Mesodermal cell (in vitro differentiated cells): ENCODE data around the gene GRK4.
A peak's percentile ranks its signal among the peaks of the same experiment; 100 is the strongest.

ENCODE experiments used
- H3K27ac ChIP-seq: 2 replicates; pipeline ENCODE4 v1.7.0; 2013; ENCODE audit warnings: mild to moderate bottlenecking, low read depth, low read length, moderate library complexity; ENCODE audit not compliant: severe bottlenecking
- H3K36me3 ChIP-seq: 2 replicates; pipeline ENCODE4 v1.7.1; 2013; ENCODE audit warnings: mild to moderate bottlenecking, low read length, moderate library complexity; ENCODE audit not compliant: control insufficient read depth, insufficient read depth
- H3K4me1 ChIP-seq: one replicate; pipeline ENCODE4 v1.7.1; 2013; ENCODE audit warnings: mild to moderate bottlenecking, low read length; ENCODE audit not compliant: insufficient read depth, control insufficient read depth, poor library complexity, severe bottlenecking
- H3K4me3 ChIP-seq: 2 replicates; pipeline ENCODE4 v1.7.0; 2013; ENCODE audit warnings: low read length, control low read depth, mild to moderate bottlenecking; ENCODE audit not compliant: insufficient read depth, poor library complexity, severe bottlenecking; ENCODE audit errors: extremely low read depth
- H3K9me3 ChIP-seq: 2 replicates; pipeline ENCODE4 v1.7.1; 2013; ENCODE audit warnings: mild to moderate bottlenecking, low read length, moderate library complexity; ENCODE audit not compliant: control insufficient read depth
- WGBS, 2 experiments: methylation state at CpG; one replicate each; pipeline ENCODE4 v1.1.5; 2013; ENCODE audit warnings: missing lambda C conversion rate in 2 of 2; ENCODE audit not compliant: insufficient coverage in 2 of 2; 5-methylcytosine and 5-hydroxymethylcytosine counted together

GRK4 gene

DNA sequence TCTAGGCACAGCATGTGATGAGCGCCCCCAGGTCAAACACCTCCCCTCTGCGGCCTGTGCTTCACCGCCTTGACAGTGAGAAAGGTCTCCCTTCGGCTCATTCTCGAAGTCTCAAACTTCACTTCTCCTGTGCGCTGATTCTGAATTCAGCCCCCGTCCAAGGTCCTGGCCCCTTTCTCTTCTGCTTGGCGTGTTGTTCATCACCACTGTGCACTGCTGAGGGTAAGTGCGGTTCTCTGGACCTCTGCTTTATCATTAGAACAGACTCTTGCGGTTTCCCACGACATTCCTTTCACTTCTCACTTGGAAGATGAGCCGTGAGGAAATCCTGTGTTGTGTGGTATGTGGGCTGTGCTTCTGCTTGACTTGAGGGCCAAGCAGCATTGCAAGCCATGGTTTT, 99.1 kb downstream of the GRK4 start:
- Histone ChIP-seq H3K4me3 (no peak overlapping the region), H3K36me3 (no peaks in the 10 kb centered on the region), H3K9me3 (no peaks in the 10 kb centered on the region), H3K27ac (no peak overlapping the region), H3K4me1 (peaks cover 4% of the 10 kb centered on the region)
- 91 to 95% methylated on average over 7 to 11 of the region's 12 CpGs for WGBS, 2 experiments

DNA sequence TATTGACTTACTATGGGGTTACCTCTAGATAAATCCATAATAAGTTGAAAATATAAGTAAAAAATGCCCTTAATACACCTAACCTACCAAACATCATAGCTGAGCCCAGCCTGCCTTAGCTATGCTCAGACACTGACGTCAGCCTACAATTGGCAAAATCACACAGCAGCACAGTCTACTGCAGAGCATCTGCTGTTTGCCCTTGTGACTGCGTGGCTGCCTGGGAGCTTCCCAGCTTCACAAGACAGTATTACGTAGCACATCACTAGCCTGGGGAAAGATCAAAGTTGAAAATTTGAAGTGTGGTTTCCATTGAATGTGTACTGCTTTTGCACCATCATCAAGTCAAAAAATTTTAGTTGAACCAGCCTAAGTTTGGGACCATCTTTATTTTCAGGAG, 102.2 kb downstream of the GRK4 start:
- H3K4me1 ChIP-seq, result peaks cover 4% of the 10 kb centered on the region
- H3K36me3 ChIP-seq, result no peaks in the 10 kb centered on the region
- no peak overlapping the region for H3K4me3 ChIP-seq
- H3K9me3 ChIP-seq, result no peaks in the 10 kb centered on the region
- WGBS, 2 experiments, result 85% methylated on average over 3 of the region's 3 CpGs; no CpG with 5 or more reads in 1 of the 2 experiments
- H3K27ac ChIP-seq, result no peak overlapping the region

DNA sequence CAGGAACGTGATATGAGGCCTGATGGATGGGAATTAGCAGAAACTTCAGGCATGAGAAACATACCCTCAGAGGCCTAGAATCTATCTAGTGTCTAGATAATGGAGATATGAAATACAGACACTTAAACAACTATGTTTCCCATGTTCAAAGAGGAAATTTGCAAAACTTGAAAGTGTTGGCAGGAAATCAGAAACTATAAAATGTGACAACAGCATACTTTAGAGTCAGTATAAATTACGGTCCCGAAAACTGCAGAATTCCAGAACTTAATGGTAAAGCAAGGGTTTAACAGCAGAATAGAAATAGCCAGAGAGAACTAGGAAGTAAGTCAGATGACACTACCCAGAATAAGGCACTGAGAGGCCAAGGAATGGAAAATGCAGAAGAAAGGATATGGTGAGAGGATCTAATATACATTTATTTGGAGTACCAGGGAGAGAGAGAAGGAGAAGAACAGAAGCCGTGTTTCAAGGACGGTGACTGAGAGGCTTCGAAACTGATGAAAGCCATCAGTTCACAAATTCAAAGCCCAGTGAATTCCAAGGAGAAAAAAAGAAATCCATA, 103.5 kb downstream of the GRK4 start:
- 96 to 97% methylated on average over 4 to 5 of the region's 6 CpGs for WGBS, 2 experiments
- no peak overlapping the region for H3K27ac ChIP-seq
- no peaks in the 10 kb centered on the region for H3K36me3 ChIP-seq
- H3K9me3 ChIP-seq, result no peaks in the 10 kb centered on the region
- peaks cover 4% of the 10 kb centered on the region for H3K4me1 ChIP-seq
- no peak overlapping the region for H3K4me3 ChIP-seq

DNA sequence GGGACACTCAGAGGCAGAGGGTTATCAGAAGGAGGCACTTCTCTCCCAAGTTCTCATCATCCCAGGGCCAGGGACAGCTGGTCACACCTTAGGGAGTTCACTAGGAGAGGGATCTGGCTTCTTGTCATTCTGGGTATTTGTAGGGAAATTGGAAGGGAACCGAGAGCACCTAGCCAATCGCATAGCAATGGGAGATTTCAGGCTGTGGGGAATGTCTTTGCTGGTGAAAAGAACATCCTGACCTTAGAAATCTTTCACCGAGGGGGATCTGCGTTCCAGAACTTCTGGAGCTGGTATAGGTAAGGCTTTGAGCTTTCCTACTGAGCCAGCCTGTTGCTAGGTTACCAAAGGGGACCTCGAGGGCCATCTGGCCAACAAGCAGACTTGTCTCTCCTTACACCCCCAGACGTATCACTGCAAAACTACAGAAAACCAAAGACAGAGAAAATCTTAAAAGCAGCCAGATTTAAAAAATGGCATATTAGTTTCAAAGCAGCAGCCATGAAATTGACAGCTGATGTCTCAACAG, 104.2 kb downstream of the GRK4 start:
- WGBS, 2 experiments, result 65 to 74% methylated on average over 4 to 5 of the region's 6 CpGs
- H3K4me3 ChIP-seq, result no peak overlapping the region
- no peaks in the 10 kb centered on the region for H3K9me3 ChIP-seq
- H3K4me1 ChIP-seq, result peaks cover 4% of the 10 kb centered on the region
- H3K36me3 ChIP-seq, result no peaks in the 10 kb centered on the region
- H3K27ac ChIP-seq, result no peak overlapping the region

DNA sequence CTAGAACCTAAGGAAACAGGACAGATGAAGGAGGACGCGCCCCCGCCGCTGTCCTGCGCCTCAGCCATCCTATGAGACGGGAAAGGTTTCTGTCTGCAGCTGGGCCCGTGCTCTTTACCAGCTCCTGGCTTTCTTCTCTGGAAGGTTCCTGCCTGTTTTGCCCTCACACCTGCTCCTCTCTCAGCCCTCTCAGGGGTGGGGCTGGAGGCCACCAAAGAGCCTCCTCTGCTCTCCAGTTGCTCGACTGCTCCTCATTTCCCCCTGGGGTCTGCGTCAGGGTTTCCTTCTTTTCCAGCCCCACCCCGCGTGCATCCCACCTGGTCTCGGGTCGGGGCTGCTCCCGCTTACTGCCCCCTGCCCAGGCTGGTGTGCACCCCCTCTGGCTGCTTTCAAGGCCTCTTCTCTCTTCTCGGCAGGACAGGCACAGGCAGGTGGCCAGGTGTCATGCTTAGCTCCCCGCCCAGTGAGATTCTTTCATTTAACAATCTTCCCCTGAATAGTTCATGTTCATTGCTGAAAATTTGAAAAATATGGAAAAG, 106.4 kb downstream of the GRK4 start:
- 86 to 91% methylated on average over 13 to 14 of the region's 16 CpGs for WGBS, 2 experiments

DNA sequence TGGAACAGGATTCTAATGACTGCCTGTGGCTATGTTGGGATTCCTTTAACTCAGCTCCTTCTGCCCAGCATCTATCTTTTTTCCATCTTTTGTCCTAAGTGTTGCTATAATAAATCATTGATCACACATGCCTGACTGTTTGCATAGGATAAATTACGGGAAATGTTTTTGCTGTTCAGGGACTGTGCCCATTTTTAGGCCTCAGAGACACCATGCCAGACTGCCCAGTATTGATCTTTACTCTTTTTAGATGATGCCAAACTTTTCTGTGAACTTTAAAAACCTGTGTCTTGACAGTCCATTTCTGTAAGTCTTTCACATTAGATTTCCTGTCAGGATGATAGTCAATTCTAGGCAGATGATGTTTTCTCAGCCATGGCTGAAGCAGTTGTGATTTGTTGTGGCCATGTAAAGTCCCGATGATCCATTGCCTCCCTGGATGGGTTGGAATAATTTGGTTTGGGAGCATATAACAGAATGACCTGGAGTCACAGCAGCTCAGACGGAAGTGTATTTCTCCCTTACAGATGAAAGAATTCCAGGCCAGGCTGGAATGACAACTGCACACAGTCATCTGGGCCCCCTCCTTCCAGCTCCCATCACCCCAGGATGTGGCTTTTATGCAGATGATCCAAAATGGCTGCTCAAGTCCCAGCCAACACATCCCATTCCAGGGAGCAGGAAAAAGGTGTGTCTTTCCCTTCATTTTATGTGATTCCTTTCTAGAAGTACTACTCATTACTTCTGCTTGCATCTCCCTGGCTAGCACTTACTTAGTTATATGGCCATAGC, 107.5 kb downstream of the GRK4 start:
- Histone ChIP-seq H3K4me1 (no peaks in the 10 kb centered on the region), H3K9me3 (no peaks in the 10 kb centered on the region), H3K36me3 (no peaks in the 10 kb centered on the region), H3K27ac (no peak overlapping the region), H3K4me3 (no peak overlapping the region)
- 93 to 94% methylated on average over 2 of the region's 3 CpGs for WGBS, 2 experiments

More for the DNA sequence above, 106.4 kb downstream of the GRK4 start:
- no peak overlapping the region for H3K27ac ChIP-seq
- H3K36me3 ChIP-seq, result no peaks in the 10 kb centered on the region
- no peaks in the 10 kb centered on the region for H3K4me1 ChIP-seq
- H3K4me3 ChIP-seq, result no peak overlapping the region
- no peaks in the 10 kb centered on the region for H3K9me3 ChIP-seq

DNA sequence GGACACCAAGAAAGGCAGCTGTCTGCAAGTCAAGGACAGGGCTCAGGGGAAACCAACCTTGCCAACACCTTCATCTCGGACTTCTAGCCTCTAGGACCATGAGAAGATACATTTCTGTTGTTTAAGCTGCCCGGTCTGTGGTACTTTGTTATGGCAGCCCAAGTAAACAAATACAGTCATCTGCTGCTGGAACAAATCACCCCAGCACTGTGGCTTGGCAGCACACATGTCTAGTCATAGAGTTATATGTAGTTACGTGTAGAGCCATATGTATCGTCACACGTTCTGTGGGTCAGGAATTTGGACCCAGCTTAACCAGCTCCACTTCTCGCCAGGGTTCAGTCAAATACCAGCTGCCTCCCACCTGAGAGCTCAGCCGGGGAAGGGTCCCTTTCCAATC, 108.4 kb downstream of the GRK4 start:
- 90 to 94% methylated on average over 6 to 7 of the region's 7 CpGs for WGBS, 2 experiments
- H3K27ac ChIP-seq, result no peak overlapping the region
- H3K9me3 ChIP-seq, result no peaks in the 10 kb centered on the region
- no peak overlapping the region for H3K4me3 ChIP-seq
- no peaks in the 10 kb centered on the region for H3K4me1 ChIP-seq
- H3K36me3 ChIP-seq, result no peaks in the 10 kb centered on the region

DNA sequence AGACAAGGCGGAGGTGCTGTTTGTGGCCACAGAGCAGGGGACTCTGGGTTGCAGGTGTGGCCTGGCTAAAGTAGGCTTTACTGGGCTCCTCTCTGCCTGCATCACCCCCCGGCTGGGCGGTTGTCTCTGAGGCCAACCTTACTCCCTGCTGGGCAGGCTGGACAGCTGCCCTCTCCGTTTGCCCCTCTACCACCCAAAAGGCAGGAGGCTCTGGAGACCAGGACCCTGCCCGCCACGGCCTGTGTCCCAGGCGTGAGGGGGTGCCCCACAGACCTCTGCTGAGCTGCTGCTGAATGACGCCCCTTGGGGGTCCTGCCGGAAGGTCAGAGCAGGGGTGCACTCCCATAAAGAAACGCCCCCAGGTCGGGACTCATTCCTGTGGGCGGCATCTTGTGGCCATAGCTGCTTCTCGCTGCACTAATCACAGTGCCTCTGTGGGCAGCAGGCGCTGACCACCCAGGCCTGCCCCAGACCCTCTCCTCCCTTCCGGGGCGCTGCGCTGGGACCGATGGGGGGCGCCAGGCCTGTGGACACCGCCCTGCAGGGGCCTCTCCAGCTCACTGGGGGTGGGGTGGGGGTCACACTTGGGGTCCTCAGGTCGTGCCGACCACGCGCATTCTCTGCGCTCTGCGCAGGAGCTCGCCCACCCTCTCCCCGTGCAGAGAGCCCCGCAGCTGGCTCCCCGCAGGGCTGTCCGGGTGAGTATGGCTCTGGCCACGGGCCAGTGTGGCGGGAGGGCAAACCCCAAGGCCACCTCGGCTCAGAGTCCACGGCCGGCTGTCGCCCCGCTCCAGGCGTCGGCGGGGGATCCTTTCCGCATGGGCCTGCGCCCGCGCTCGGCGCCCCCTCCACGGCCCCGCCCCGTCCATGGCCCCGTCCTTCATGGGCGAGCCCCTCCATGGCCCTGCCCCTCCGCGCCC, 110.0 kb downstream of the GRK4 start:
- Histone ChIP-seq H3K36me3 (no peaks in the 10 kb centered on the region), H3K4me3 (peak overlapping the region; percentile 46), H3K27ac (no peak overlapping the region), H3K9me3 (no peaks in the 10 kb centered on the region), H3K4me1 (no peaks in the 10 kb centered on the region)
- WGBS, 2 experiments, result 18 to 22% methylated on average over 33 to 35 of the region's 54 CpGs

DNA sequence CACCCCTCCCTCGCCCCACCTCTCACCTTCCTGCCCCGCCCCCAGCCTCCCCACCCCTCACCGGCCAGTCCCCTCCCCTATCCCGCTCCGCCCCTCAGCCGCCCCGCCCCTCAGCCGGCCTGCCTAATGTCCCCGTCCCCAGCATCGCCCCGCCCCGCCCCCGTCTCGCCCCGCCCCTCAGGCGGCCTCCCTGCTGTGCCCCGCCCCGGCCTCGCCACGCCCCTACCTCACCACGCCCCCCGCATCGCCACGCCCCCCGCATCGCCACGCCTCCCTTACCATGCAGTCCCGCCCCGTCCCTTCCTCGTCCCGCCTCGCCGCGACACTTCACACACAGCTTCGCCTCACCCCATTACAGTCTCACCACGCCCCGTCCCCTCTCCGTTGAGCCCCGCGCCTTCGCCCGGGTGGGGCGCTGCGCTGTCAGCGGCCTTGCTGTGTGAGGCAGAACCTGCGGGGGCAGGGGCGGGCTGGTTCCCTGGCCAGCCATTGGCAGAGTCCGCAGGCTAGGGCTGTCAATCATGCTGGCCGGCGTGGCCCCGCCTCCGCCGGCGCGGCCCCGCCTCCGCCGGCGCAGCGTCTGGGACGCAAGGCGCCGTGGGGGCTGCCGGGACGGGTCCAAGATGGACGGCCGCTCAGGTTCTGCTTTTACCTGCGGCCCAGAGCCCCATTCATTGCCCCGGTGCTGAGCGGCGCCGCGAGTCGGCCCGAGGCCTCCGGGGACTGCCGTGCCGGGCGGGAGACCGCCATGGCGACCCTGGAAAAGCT, 110.9 kb downstream of the GRK4 start, which contains the start of the genes HTT and HTT-AS:
Gene HTT, plus strand, starts transcription at position 604 of the 768 bp plus-strand sequence. Its CDS starts 145 bp downstream, at position 749.
Gene HTT-AS, minus strand, starts transcription at position 461 of the 768 bp plus-strand sequence.
- 0% methylated on average over 46 to 52 of the region's 81 CpGs for WGBS, 2 experiments
- H3K4me3 ChIP-seq, result peak within 1 kb of the TSS; percentile 64

More for the DNA sequence above, 110.9 kb downstream of the GRK4 start, which contains the start of the genes HTT and HTT-AS:
- no peaks in the 10 kb centered on the region for H3K36me3 ChIP-seq
- peak within 1 kb of the TSS; percentile 96 for H3K27ac ChIP-seq
- H3K4me1 ChIP-seq, result no peaks in the 10 kb centered on the region
- no peaks in the 10 kb centered on the region for H3K9me3 ChIP-seq
